ENCODE data around the gene PSEN1.
A peak's percentile ranks its signal among the peaks of the same experiment; 100 is the strongest.

PSEN1 gene

DNA sequence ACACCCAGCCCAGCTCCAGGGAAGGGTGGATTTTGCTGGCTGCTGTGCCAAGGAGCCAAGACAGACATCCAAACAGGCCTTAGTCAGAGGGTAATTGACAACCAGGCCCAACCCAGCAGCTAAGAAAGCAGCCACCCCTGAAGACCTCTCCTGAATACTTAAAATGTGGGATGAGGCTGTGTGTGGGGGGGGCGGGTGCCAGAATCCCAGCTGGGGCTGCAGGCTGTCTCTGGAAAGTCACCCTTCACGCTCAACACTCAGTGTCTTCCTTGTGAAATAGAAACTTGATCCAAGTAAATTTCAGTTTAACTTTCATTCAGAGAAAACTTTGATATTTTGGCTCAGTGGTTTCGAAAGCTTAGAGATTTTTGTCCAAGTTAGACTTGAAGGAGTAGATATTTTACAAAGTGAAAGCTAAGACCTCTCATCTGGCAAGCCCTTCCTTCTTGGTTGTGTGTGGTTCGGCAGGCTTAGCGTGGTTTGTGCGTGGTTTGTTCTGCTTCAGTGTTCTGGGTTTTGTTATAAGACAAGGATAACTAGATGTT is 106.1 kb downstream of the PSEN1 start:
- TF ChIP-seq, protein P1, sequence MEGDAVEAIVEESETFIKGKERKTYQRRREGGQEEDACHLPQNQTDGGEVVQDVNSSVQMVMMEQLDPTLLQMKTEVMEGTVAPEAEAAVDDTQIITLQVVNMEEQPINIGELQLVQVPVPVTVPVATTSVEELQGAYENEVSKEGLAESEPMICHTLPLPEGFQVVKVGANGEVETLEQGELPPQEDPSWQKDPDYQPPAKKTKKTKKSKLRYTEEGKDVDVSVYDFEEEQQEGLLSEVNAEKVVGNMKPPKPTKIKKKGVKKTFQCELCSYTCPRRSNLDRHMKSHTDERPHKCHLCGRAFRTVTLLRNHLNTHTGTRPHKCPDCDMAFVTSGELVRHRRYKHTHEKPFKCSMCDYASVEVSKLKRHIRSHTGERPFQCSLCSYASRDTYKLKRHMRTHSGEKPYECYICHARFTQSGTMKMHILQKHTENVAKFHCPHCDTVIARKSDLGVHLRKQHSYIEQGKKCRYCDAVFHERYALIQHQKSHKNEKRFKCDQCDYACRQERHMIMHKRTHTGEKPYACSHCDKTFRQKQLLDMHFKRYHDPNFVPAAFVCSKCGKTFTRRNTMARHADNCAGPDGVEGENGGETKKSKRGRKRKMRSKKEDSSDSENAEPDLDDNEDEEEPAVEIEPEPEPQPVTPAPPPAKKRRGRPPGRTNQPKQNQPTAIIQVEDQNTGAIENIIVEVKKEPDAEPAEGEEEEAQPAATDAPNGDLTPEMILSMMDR (conservative IDR thresholded peaks at IDR 0.05; ENCODE audit: low read length) = no peak
- peak overlapping the region; percentile 16 for H3K4me3 ChIP-seq (ENCODE audit: low read length)
- no peak for DNase-seq (ENCODE audit: low read depth)

- no peak overlapping the region for H3K4me3 ChIP-seq (ENCODE audit: low read length)
- no peak for DNase-seq (ENCODE audit: low read depth)
- TF ChIP-seq, protein P1 (conservative IDR thresholded peaks at IDR 0.05; ENCODE audit: low read length) = no peak
Measured at GRCh38 chr14:73243341-73243740, 107.0 kb downstream of the PSEN1 start.

GRCh38 chr14:73243748-73244147 is 107.4 kb downstream of the PSEN1 start:
- no peak for DNase-seq (ENCODE audit: low read depth)
- TF ChIP-seq, protein P1 (conservative IDR thresholded peaks at IDR 0.05; ENCODE audit: low read length) = no peak
- H3K4me3 ChIP-seq (ENCODE audit: low read length) = no peak overlapping the region

DNA sequence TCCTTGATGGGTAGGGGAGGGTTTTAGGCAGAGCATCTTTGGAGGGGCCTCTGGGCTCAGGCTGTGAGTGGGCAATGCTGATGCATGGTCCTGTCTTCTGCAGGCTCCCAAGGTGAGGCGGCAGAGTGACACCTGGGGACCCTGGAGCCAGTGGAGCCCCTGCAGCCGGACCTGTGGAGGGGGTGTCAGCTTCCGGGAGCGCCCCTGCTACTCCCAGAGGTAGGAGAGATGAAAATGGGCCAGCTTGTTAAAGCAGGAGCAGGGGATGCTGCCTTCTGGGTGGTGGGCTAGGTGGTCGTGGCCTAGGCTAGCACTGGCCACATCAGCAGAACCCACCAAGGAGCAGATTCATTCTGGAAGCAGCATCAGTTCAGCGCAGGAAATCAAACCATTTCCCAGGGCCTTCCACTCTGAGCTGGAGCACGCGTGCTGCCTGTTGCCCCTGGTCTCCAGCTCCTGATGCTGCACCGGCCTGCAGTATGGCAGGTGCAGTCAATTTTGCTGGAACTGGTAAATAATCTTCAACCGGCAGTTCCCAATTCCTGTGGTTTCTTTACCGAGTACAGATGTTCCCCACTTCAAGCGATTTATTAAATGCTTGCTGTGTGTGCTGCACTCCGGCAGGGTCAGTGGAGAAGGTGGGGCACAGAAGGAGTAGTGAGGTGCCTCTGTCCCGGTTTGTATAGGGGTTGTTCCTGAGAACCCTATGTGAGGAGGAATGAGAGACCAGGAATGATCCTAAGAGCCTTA is 108.4 kb downstream of the PSEN1 start:
- H3K4me3 ChIP-seq (ENCODE audit: low read length) = no peak overlapping the region
- TF ChIP-seq, protein P1 (conservative IDR thresholded peaks at IDR 0.05; ENCODE audit: low read length) = no peak
- no peak for DNase-seq (ENCODE audit: low read depth)

DNA sequence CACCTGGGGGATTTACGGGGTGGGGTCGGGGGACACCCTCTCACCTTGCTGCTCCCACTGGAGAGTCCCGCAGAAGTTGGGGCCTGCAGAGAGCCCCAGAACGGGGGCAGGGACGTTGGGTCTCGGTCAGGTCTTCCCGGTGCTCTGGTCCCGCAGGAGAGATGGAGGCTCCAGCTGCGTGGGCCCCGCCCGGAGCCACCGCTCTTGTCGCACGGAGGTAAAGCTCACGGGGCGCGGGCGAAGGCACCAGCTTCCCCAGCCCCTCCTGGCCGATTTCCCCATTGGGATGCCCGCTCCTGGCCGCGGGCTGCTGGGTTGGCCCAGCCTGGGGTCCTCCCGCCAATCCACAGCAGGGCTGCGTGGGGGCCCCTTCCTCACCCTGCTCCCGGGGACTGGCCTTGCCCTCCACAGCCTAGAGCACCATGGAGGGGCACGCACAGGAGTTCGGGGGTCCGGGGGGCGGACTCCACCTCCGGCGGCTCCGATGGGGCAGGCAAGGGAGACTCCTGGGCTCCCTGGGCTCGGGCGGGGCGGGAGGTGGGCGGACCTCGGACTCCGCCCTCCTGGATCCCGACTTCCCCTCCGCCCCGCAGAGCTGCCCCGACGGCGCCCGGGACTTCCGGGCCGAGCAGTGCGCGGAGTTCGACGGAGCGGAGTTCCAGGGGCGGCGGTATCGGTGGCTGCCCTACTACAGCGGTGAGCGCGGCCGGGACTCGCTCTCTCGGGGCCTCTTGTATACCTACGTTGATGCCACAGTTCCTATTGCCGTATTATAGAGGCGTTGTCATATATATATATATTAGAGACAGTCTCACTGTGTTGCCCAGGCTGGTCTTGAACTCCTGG is 109.4 kb downstream of the PSEN1 start:
- TF ChIP-seq, protein P1 (conservative IDR thresholded peaks at IDR 0.05; ENCODE audit: low read length) = no peak
- peak; percentile 44 for DNase-seq (ENCODE audit: low read depth)
- peak overlapping the region; percentile 58 for H3K4me3 ChIP-seq (ENCODE audit: low read length)

- TF ChIP-seq, protein P1 (conservative IDR thresholded peaks at IDR 0.05; ENCODE audit: low read length) = no peak
- DNase-seq (ENCODE audit: low read depth) = no peak
- H3K4me3 ChIP-seq (ENCODE audit: low read length) = peak overlapping the region; percentile 58
Measured at GRCh38 chr14:73246387-73247150, 110.3 kb downstream of the PSEN1 start.
